ENCODE data around the gene CDKL5.

CDKL5 gene

GRCh38 chrX:18638398-18638797, 213.0 kb downstream of the CDKL5 start:
- no peak for DNase-seq (ENCODE audit: low read depth)
- TF ChIP-seq, protein P1, sequence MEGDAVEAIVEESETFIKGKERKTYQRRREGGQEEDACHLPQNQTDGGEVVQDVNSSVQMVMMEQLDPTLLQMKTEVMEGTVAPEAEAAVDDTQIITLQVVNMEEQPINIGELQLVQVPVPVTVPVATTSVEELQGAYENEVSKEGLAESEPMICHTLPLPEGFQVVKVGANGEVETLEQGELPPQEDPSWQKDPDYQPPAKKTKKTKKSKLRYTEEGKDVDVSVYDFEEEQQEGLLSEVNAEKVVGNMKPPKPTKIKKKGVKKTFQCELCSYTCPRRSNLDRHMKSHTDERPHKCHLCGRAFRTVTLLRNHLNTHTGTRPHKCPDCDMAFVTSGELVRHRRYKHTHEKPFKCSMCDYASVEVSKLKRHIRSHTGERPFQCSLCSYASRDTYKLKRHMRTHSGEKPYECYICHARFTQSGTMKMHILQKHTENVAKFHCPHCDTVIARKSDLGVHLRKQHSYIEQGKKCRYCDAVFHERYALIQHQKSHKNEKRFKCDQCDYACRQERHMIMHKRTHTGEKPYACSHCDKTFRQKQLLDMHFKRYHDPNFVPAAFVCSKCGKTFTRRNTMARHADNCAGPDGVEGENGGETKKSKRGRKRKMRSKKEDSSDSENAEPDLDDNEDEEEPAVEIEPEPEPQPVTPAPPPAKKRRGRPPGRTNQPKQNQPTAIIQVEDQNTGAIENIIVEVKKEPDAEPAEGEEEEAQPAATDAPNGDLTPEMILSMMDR (conservative IDR thresholded peaks at IDR 0.05; ENCODE audit: low read depth, low read length), result no peak
- no peak overlapping the region for H3K4me3 ChIP-seq (ENCODE audit: low read length)

GRCh38 chrX:18639280-18639679, 213.9 kb downstream of the CDKL5 start:
- H3K4me3 ChIP-seq (ENCODE audit: low read length), result no peak overlapping the region
- DNase-seq (ENCODE audit: low read depth), result no peak
- TF ChIP-seq, protein P1 (conservative IDR thresholded peaks at IDR 0.05; ENCODE audit: low read depth, low read length), result no peak

DNA sequence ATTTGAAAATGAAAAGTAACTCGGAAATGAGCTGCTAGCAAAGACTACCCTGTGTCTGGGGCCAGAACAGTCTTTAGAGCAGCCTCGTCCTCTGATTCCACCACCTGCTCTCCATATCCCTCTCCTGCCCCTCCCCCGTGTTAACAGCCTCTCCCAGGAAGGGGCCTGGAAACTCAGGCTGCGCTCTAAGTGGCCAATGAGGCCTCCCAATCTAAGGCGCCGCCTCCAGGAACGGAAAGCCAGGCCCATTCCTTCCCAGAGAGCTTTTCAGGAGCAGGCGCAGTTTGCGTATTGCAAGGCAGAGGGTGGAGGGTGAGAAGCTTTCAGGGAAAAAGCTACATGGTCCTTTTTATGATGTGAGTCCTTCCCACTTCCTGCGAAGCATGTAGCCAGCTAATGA, 215.3 kb downstream of the CDKL5 start:
- H3K4me3 ChIP-seq (ENCODE audit: low read length), result no peak overlapping the region
- TF ChIP-seq, protein P1 (conservative IDR thresholded peaks at IDR 0.05; ENCODE audit: low read depth, low read length), result no peak
- DNase-seq (ENCODE audit: low read depth), result no peak

GRCh38 chrX:18643243-18643642, 217.8 kb downstream of the CDKL5 start:
- TF ChIP-seq, protein P1 (conservative IDR thresholded peaks at IDR 0.05; ENCODE audit: low read depth, low read length), result no peak
- DNase-seq (ENCODE audit: low read depth), result no peak
- H3K4me3 ChIP-seq (ENCODE audit: low read length), result no peak overlapping the region

DNA sequence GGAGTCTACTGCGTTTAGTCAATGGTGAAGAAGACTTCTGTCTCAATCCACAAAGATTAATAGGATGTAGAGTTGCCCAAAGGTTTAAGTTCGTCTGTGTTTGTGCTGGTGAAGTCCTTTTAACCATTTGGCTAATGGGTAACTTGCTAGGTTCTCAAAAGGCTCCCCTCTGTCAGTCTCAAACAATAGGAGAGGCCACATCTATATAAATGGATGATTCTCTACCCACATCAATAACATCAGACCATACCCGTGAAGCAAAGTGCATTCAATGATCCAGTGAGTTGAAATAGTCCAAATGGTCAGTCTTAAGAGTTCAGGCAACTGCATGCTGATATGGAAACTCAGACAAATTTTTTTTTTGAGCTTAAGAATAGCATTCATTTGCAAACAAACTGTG, 218.4 kb downstream of the CDKL5 start:
- TF ChIP-seq, protein P1 (conservative IDR thresholded peaks at IDR 0.05; ENCODE audit: low read depth, low read length), result no peak
- H3K4me3 ChIP-seq (ENCODE audit: low read length), result no peak overlapping the region
- no peak for DNase-seq (ENCODE audit: low read depth)

DNA sequence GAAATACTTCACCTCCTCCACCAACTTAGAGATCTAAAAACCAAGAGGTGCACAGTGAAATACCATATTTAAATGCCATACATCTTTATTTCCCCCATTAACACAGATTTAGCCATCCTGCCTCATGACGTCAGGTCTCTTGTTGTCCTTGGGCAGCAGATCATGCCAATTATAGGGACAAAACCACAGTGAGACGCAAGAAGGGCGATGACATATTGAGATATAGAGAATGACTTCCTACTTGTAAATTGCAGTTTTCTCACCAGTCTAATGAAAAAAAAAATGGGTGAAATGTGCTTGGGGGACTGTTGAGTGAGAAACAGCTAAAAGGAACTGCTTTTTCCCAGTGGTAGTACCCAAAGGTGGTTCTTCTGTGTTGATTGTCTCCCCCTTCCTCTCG, 222.2 kb downstream of the CDKL5 start:
- TF ChIP-seq, protein P1 (conservative IDR thresholded peaks at IDR 0.05; ENCODE audit: low read depth, low read length), result no peak
- H3K4me3 ChIP-seq (ENCODE audit: low read length), result no peak overlapping the region
- DNase-seq (ENCODE audit: low read depth), result no peak

DNA sequence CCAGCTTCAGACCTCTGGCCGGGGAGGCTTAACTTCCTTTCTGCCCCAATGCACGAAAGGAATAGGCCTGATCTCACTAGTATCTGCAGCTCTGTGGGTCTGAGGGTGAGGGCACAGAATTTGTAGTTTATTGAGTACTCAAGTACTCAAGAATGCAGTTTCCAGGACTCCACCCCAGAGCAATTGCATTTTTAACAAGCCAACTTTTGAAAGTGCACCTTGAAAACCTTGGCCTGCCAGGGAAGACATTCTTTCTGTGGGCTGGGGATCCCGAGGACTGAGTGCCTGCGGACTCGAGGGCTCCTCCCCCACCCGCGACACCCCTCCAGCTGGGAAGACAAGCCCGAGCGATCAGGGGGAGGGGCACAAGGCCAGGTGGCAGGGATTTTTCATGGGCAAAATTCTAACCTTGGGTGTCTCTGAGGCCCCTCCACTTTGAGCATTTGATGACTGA, 224.1 kb downstream of the CDKL5 start:
- TF ChIP-seq, protein P1 (conservative IDR thresholded peaks at IDR 0.05; ENCODE audit: low read depth, low read length), result no peak
- no peak overlapping the region for H3K4me3 ChIP-seq (ENCODE audit: low read length)
- no peak for DNase-seq (ENCODE audit: low read depth)
